Activated naive CD4-positive, alpha-beta T cell treated with Interleukin-2 at 50 U/mL for 16 hours (primary cell): ENCODE results near the gene KRT39.
"Not testable (repeated sequence)": the region's sequence is repeated elsewhere in the genome, so short reads cannot be mapped to it uniquely, and the experiment has no call there.

Source experiments
- DNase-seq: peaks from one replicate; pipeline ENCODE4 v3.0.0-alpha.2; 2020

KRT39 gene

DNA sequence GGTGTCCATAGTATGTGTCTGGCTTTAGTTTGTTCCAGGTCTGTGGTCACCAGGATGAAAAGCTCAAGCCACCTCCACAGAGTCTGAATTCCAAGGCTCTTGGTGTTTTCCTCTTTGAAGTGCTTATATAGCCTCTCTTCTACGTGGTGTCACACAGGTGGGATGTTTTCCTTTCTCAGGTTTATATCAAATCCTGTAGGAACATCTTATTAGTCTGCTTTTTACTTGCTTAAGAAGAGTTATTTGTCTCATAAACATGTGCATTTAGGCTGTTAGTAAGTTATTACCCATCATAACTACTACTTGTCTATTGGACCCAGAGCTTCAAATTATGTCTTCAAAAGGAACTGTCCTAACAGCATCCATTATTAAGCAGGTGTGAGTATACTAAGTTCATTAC, at the start of gene KRT39:
Gene KRT39, minus strand, starts transcription at position 101 of the 400 bp plus-strand sequence. Its CDS starts 92 bp downstream, at position 9.
- no peak for DNase-seq

DNA sequence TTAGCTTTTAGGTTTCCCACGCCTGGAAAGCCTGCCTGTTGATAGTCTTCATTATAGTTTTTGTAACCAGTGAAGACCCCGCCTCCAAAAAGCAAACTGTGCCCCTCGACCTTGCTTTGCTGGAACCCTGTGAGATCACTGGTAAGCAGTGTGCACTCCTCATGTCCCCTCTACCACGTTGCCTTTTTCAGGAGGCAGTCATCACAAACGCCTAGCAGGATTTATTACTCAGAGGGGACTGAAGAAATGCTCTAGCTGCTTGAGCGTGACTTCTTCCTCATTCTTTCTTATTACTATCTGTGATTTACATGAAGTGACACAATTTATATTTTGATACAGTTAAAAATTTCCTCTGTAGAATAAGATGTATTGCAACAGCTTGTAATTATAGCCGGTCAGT, 48.7 kb upstream of the KRT39 start:
- DNase-seq = no peak

DNA sequence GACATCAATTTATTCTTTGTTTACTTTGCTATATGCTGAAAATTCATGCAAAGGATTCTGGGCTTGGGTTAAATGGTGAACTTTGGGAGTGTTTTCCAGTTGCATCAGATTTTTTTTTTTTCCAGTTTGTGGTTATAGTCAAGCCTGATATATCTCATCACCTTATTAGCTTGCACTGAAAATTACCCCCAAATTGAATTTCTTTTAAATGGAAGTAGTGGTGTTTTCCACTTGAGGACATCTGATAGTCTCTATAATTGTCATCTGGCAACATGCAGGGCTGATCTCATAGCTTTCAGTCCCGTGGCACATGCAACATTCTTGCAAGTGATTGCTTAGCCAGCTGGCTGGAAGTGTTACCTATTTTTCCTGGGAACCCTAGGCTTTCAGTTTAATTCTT, 46.9 kb upstream of the KRT39 start:
- no peak for DNase-seq

DNA sequence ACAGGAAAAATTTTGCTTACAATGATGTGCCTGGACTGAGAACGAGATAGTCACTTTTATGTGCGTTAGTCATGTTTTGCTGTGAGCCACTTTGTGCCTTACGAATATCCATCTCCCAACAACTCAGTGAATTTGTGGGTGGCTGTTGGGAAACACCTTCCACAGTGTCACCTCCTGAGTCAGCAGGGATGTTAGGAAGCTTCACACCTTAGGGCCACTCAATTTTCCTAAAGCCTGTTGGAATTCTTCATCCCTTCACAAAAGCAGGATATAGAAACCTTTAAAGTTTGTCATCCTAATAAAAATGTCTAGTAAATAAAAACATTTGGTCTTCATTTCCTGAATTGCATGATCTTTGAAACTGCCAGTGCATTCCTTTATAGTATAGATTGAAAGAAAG, 46.4 kb upstream of the KRT39 start:
- DNase-seq = no peak

DNA sequence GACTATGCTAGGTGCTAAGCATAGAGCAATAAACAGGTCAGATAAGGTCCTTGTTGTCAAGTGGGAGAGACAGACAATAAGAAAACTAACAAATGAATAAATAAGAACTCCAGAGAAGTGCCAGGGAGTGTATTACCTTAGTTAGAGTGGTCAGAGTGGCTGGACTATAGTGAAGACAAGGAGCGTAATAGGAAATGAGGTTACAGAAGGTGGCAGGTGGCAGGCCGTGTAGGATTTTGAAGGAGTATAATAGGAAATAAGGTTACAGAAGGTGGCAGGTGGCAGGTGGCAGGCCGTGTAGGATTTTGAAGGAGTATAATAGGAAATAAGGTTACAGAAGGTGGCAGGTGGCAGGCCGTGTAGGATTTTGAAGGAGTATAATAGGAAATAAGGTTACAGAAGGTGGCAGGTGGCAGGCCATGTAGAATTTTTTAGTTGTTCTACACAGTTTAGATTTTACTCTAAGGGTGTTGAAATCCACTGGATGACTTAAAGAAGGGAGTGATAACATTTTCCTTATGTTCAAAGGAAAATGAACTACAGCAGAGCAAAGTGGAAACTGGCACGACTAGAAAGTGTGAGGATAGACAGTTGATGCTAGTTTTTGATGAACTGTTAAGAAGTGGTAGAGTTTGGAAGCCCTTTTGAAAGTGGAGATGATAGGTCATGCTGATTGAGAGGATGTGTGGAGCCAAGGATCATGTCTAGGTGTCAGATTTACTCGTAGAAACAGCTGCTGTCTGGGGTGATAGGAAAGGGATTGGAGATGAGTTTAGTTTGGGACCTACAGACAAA, 45.8 kb upstream of the KRT39 start:
- DNase-seq = no peak

DNA sequence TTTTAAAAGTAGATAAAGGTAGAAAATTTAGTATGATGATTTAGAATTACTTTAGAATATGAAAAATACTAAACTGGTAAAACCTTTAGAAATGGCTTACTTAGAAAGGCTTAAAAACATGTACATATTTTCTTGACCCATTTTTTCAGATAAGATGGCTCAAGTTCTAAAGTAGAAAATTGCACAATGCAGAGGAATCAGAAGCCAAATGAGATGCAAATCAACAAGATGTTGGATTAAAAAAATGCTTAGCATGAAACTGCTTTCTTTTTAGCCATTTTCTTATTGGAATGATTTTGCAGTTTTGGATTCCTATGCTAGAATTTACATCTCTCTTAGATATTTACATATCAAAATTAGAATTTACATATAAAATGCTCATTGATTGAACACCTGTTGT, 43.7 kb upstream of the KRT39 start:
- no peak for DNase-seq

DNA sequence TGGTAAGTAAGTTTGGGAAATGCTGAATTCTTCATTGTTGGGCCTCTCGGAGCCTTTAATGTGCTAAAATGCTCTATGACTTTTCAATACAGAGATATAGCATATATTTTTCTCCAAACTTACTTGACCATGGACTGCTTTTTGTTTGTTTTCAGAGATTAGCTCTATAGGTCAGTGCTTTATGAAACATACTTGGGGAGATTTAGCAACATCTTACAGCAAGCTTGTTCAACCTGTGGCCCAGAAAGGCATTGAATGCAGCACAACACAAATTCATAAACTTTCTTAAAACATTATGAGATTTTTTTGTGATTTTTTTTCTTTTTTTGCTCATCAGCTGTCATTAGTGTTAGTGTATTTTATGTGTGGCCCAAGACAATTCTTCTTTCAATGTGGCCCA, 43.2 kb upstream of the KRT39 start:
- DNase-seq = no peak

DNA sequence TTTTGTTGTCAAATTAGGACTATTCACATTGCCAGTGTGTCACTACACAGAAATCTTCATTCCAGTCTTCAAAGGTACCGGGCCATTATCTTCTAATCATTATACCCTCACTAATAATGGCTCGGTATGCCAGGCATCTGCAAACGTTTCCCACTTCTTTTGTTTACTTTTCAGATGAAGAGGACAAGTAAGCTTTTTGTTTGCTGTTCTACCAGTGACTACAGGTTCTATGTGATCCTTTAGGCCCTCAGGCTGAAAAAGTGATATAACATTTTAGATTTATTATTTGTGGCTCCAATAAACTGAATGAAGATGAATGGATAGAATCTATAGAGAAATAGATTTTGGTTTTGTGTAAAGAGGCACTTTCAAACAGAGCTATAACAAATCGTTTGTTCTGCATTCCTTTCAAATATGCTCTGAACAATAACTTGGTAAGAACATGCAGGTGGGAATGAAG, 42.6 kb upstream of the KRT39 start:
- DNase-seq = no peak

DNA sequence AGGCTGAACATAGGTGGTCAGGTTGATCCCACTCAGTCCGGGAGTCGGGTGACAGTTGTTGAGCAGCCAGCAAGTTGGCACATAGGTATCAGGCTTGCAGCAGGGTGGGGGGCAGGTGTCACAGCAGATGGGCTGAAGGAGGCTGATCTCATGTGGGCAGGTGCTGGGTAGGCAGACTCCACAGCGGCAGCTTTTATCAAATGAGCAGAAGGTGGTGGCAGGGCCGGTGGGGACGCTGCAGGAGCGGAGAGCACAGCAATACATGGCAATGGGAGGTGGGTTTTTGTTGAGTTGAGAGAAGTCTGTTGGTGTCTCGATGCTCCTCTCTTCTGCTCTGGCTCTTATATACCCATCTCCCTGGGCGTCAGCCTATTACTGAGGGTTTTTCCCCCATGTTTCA, 42.1 kb upstream of the KRT39 start, which contains the start of gene KRTAP3-1:
Gene KRTAP3-1, minus strand, starts transcription at position 318 of the 400 bp plus-strand sequence. Its CDS starts 54 bp downstream, at position 264.
- no peak for DNase-seq

DNA sequence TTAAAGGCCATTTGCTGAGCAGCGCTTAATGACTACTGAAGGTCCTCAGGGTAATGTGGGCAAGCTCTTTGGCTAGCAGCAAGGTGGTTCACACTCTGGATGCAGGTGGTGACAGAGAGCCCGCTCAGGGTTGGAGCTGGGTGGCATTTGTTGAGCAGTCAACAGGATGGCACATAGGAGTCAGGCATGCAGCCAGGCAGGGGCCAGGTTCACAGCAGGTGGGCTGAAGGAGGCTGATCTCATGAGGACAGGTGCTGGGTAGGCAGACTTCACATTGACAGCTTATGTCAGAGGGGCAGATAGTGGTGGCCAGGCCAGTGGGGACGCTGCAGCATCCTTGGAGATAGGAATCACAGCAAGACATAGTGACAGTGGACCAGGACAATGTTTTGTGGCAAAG, 37.6 kb upstream of the KRT39 start:
- DNase-seq = no peak

DNA sequence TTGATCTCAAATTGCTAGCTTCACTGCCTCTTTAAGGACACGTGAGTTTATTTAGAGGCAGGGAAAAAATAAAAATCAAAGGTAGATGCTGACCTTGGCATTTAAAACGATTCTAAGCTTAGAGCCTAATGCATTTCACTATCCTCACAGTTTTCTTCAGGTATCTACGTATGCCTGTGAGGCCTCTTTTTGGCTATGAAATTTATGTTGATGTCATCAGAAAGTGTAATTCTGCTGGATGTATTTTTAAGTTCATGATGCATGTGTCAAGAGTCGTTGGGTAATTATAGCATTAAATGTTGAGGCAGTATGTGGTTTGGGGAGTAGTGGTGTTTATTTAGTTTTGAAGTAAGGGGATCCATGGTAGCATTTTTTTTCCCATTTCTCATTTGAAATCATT, 37.2 kb upstream of the KRT39 start:
- no peak for DNase-seq

DNA sequence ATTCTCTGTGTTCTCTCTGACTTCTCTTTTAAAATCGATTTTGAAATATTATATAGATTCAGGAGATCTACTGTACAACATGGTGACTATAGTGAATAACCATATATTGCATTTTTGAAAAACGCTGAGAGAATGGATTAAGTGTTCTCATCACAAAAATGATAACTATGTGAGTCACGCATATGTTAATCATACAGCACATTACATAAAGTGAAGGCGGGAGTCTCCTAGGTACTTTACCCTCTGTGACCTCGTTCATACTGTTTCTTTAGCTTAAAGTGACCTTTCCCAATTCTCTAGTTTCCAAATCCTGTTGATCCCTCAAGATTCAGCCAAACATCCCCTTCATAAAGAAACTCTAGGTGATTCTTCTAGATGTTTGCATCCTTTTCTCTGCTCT, 36.1 kb upstream of the KRT39 start:
- DNase-seq = no peak

DNA sequence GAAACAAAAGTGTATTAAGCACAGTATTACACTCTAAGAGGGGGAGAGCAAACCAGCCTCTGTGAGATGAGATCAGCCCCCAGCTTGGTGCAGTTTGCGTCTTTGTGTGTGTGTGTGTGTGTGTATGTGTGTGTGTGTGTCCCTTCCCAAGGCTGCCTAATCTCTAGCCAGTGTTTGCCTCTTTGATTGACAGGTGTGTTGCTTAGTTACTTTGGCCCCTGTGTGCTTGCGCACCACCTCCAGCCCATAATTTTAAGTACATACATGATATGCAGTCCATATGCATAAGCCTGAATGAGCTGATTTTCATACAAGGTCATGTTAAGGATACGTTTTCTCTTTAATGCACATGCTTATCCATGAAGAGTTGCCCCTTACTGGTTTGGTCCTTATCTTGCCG, 35.0 kb upstream of the KRT39 start:
- no peak for DNase-seq

DNA sequence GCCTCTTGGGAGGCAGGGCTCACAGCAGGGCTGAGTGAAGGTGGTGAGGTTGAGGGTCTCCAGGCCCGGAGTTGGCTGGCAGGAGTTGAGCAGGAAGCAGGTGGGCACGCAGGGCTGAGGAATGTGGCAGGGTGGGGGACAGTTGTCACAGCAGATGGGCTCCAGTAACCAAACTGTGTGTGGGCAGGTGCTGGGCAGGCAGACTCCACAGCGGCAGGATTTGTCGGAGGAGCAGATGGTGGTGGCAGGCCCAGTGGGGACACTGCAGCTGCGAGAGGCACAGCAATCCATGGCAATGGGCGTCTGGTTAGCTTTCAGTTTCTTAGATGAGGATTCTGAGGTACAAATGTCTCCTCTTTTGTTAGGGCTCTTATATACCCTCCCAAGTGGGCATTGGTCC, 32.8 kb upstream of the KRT39 start, which contains the start of gene KRTAP3-2:
Gene KRTAP3-2, minus strand, starts transcription at position 344 of the 400 bp plus-strand sequence. Its CDS starts 53 bp downstream, at position 291.
- not testable (repeated sequence) for DNase-seq

DNA sequence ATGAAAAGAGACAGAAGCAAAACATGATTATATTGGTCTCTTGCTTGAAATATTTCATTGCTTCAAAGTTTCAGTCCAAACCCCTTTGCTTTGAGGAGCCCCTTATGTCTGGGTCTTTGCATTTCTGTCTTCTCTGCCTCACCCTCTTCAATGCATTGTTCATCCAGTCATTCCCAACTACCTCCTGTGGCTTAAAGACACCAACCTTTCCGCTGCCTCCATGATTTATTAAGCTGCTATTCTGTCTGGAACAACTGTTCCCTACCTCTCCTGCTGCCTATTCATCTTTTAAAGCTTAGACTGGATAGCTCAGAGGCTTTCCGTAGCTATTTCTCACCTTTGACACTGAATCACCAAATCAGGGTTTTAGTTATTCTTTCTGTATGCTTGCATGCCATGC, 30.6 kb upstream of the KRT39 start:
- DNase-seq = no peak

DNA sequence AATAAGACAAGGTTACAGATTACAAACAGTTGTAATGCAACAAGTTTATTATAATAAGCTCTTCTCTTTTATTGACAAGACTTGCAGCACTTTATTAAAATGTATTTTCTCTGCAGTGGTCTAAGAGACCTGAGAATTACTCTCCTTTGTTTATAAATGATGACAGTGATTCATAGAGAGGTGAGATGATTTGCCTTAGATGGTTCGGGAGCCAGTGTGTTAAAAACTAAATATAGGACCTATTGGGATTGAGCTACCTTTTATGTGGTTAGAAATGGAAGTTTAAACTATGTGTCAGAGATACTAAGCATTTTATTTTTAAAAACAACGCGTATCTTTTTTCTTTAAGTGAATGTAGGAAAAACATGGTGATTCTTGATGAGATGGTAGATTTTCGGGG, 30.1 kb upstream of the KRT39 start:
- no peak for DNase-seq

DNA sequence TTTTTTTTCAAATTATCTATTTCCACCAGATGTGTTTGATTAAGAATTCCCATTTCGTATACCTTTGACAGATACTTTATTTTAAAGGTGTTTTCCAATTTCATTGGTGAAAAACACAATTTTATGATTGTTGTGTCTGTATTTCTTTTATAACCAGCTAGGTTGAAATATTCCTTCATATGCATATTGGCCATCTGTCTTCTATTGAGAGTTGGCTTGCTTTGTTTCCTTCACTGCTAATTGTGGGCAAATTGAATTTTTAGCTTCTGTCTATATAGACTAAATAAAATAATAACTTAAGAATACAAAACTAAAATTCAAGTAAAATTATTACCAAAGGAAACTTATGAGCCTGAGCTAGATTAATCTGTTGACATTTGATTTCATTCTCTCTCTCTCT, 28.4 kb upstream of the KRT39 start:
- no peak for DNase-seq

DNA sequence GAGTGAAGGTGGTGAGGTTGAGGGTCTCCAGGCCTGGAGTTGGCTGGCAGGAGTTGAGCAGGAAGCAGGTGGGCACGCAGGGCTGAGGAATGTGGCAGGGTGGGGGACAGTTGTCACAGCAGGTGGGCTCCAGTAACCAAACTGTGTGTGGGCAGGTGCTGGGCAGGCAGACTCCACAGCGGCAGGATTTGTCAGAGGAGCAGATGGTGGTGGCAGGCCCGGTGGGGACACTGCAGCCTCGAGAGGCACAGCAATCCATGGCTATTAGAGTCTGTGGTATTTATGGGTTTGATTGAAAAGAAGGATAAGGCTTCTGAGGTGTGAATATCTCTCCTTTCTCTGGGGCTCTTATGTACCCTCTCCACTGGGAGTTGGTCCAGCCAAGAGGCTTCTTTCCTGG, 27.1 kb upstream of the KRT39 start, which contains the start of gene KRTAP3-3:
Gene KRTAP3-3, minus strand, starts transcription at position 326 of the 400 bp plus-strand sequence. Its CDS starts 67 bp downstream, at position 259.
- no peak for DNase-seq

DNA sequence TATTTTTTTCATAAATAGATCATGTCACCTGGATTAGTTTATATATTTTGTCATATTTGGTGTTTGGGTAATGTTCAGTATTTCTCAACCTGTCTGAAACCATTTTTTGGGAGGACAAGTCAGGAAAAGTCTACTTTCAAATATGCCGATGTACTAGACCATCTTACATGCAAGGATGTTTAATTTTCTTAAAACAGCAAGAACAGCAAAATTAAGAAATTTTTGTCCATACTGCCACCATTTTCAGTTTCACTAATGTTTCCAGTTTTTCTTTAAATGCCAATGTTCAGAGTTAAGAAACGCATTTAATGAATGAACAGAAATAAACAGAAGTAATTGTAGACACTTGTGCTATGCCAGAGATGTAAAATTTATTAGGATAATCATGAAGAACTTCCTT, 26.3 kb upstream of the KRT39 start:
- DNase-seq = no peak

DNA sequence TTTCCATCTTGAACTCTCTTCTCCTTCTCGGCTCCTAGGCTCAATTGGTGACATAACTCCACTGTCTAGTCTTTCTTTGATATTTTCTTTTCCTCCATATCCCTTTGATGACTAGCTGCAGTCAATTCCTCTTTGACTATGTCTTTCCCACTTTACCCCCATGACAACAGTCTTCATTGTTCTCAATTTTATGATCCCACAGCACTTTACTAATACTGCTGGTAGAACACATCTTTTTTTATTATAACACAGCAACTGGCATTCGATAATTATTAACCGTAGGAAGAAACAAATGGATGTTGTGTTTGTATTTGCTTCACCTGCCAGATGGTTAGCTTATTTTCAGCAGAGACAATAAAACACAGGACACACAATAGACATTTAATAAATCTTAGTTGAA, 25.9 kb upstream of the KRT39 start:
- no peak for DNase-seq

DNA sequence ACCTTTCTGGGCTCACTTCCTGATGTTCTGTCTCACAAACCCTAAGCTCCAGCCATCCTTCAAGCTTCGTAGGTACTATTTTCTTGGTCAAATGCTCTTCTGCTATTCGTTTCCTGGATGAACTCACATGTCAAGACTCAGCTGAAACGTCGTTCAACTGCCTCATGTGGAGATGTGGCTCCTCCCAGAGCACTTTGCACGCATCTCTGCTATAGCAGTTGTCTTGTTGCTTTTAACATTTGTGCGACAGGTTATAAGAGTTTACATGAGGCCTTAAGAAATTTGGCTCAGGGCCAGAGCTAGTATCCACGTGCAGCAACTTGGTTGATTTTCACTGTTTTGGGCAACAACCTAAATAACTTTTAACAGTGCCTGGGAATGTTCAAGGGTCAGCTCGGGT, 20.2 kb upstream of the KRT39 start:
- DNase-seq = no peak

DNA sequence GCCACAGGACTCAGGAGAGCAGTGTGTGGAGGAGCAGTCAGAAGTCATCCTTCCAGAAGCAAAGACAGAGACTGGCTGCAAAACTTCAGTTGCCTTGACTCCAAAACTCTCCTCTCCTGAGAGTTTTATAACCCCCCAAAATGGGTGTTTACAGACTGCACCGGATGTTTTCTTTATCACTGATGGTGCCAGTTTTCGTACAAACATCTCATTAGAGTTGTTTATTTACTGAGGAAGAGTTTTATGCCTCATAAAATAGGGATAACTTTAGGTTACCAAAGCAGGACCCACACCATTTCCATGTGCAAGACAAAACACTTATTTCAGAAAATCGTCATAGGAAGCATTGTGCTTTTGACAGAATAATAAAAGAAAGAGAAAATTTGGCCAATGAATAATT, 17.5 kb upstream of the KRT39 start, which contains the start of gene KRT40:
Gene KRT40, minus strand, starts transcription at position 101 of the 400 bp plus-strand sequence. Its CDS starts 53 bp downstream, at position 48.
- DNase-seq = no peak

DNA sequence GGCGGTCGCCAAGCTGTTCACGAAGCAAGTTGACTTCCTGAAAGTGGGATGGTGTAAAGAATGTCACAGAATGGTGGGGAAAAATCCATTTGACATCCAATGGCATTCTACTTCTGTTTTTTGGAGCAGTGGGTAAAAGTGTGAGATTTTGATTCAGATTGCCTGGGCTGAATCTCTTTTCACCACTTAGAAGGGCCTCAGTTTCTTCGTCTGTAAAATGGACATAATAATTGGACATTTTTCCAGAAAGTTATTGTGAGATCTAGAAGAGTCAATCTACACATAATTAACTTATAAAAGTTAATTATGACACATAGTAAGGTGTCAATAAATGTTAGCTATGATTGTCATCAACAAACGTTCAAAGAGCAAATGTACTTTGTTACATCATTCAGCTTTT, 14.4 kb upstream of the KRT39 start:
- DNase-seq = no peak

DNA sequence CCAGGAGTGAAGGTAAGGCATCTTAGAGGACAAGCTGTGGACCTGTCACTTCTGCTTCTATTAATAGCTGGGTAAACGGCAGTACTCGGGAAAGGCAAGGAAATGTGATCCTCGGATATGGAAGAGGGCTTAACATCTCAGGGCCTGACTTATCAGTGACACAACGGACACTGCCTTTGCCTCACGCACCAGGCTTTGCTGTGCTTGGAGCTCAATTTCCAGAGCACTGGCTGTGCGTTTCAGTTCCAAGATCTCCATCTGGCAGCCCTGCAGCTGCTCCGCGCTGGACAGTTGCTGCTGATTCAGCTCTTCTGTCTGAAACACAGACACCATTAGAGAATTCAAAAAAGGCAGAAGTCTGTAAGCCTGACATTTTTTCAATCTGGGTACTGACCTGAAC, 13.8 kb upstream of the KRT39 start:
- no peak for DNase-seq

DNA sequence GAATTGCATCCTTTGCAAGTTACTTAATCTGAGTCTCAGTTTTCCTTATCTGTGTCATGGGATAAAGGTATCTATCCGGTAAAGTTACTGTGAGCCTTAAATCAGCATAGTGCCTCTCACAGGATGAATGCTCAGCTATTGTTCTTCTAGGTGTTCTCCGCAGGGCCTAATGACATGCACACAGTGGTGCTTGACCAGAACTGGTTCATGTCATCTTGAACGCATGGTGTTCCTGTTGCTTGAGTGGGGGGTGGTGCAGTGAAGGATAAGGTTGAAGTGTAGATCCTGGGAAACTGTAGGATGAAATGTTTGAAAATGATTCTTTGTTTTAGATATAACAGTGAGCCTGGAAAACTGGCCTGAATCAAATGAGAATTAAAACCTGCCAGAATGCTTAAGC, 13.4 kb upstream of the KRT39 start:
- DNase-seq = no peak
